ENCODE results near the gene OR13C3. TPM values are rescaled to one million over a fixed set of nuclear protein-coding genes. Genes with fewer than 3 reads are reported as not detected.

The OR13C3 gene
- total RNA-seq (2022; extraction: Qiagen RNA extraction; ENCODE audit: low read depth): not detected in 5 replicates

GRCh38 chr9:104536756-104537155, at the start of gene OR13C3:
Gene OR13C3 (minus strand): TSS chr9:104536856. CDS start chr9:104536723, 133 bp downstream.

GRCh38 chr9:104568868-104569267, 32.2 kb upstream of the OR13C3 start, which contains the start of gene OR13C8:
Gene OR13C8 (plus strand): TSS chr9:104569168. CDS start chr9:104569168, 0 bp downstream.

DNA sequence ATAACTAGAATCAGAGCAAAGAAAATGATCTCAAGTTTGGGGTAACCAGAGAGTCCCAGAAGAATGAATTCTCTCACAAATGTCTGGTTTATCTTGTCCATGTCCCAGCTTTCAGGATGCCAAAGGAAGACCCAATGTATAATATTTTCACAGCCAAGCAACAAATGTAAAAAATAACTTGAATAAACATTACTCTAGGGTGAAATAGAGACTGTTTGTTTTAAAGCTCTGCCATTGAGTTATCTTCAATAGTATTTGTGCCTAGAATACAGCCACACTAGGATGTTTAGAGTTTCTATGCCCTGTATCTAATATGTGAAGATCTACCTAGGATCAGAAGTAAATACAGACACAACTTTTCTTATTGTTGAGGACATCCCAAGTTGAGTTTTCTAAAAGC, 9.5 kb downstream of the OR13C3 start, which contains the start of gene OR13C4:
Gene OR13C4 (minus strand): TSS at position 101 of the 400 bp plus-strand sequence. CDS start 0 bp downstream, at position 101.

DNA sequence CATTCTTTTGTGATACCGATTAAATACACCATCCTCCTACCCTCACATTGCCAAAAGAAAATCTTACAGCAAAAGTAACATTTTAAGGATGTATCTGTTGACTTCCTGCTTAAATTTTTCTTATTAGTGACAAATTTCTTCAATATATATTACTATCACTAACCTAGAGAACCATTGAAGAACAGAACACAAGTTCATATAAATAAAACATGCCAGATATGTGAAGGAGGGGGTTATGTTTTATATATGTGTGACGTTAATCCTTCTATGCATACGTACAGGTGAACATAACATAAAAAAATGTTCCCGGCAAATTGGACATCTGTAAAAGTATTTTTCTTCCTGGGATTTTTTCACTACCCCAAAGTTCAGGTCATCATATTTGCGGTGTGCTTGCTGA, 32.7 kb downstream of the OR13C3 start, which contains the start of gene OR13F1:
Gene OR13F1 (plus strand): TSS at position 301 of the 400 bp plus-strand sequence. CDS start 0 bp downstream, at position 301.

Other genes starting within 250 kb of the OR13C3 start
- not detected in 5 replicates for gene OR13F1, start 32.6 kb downstream of the OR13C3 start, total RNA-seq (2022; extraction: Qiagen RNA extraction; ENCODE audit: low read depth)
- not detected in 5 replicates for gene OR13C4, start 9.6 kb downstream of the OR13C3 start, total RNA-seq (2022; extraction: Qiagen RNA extraction; ENCODE audit: low read depth)
- not detected in 5 replicates for gene OR13C8, start 32.3 kb upstream of the OR13C3 start, total RNA-seq (2022; extraction: Qiagen RNA extraction; ENCODE audit: low read depth)
- not detected in 5 replicates for gene OR13C5, start 62.6 kb upstream of the OR13C3 start, total RNA-seq (2022; extraction: Qiagen RNA extraction; ENCODE audit: low read depth)
- gene OR13C2, start 68.8 kb upstream of the OR13C3 start, total RNA-seq (2022; extraction: Qiagen RNA extraction; ENCODE audit: low read depth): not detected in 5 replicates
- not detected in 5 replicates for gene OR13C9, start 81.3 kb upstream of the OR13C3 start, total RNA-seq (2022; extraction: Qiagen RNA extraction; ENCODE audit: low read depth)
- gene OR13D1, start 157.7 kb upstream of the OR13C3 start, total RNA-seq (2022; extraction: Qiagen RNA extraction; ENCODE audit: low read depth): not detected in 5 replicates
- 10.2 to 15.7 TPM (median 13.9 TPM) in 5 replicates for gene NIPSNAP3A, start 210.8 kb upstream of the OR13C3 start, total RNA-seq (2022; extraction: Qiagen RNA extraction; ENCODE audit: low read depth)
- 0.48 to 0.73 TPM (median 0.59 TPM) in 5 replicates for gene NIPSNAP3B, start 227.3 kb upstream of the OR13C3 start, total RNA-seq (2022; extraction: Qiagen RNA extraction; ENCODE audit: low read depth)

All from A549 treated with GW870086 at 1 μM for 4 hours (cell line).